HFFc6 (cell line): ENCODE data around the gene GGA3. TPM values are rescaled to one million over a fixed set of nuclear protein-coding genes. Genes with fewer than 3 reads are reported as not detected.
A peak's percentile ranks its signal among the peaks of the same experiment; 100 is the strongest.

Experiments
- DNase-seq: peaks from one replicate; pipeline ENCODE4 v3.0.0-alpha.2; 2018
- H3K27ac Mint-ChIP-seq: 2 replicates; pipeline ENCODE4 v1.8.0; 2020; ENCODE audit warnings: mild to moderate bottlenecking, mixed read lengths
- H3K27me3 Mint-ChIP-seq: 2 replicates; pipeline ENCODE4 v1.8.0; 2021; ENCODE audit warnings: mild to moderate bottlenecking, moderate library complexity, mixed read lengths; ENCODE audit not compliant: insufficient read depth
- H3K36me3 Mint-ChIP-seq: 2 replicates; pipeline ENCODE4 v1.8.0; 2021; ENCODE audit warnings: low read depth, mixed read lengths
- H3K4me1 Mint-ChIP-seq: 2 replicates; pipeline ENCODE4 v1.8.0; 2020; ENCODE audit warnings: low read depth, mixed read lengths
- H3K4me3 Mint-ChIP-seq: 2 replicates; pipeline ENCODE4 v1.8.0; 2020; ENCODE audit warnings: mild to moderate bottlenecking, moderate library complexity, mixed read lengths
- H3K9me3 Mint-ChIP-seq: 2 replicates; pipeline ENCODE4 v1.8.0; 2020; ENCODE audit warnings: mild to moderate bottlenecking, mixed read lengths
- total RNA-seq, 6 experiments: library from RNA; stranded (reverse); fragmentation: NEBNext Ultra II Directional; extraction: Animal tissue kit (Norgen Biotek cat#: 25700); gene quantifications; 2 replicates in 1 of 6; 3 replicates in 5 of 6; pipeline ENCODE4 v1.2.3, GENCODE V29; 2021
- TF ChIP-seq, protein P1 (sequence below): fragments of 200-600 bp; sonication (generic); IDR thresholded peaks from 2 replicates; pipeline ENCODE4 v1.5.0; 2021; ENCODE audit warnings: antibody characterized with exemption, mild to moderate bottlenecking

The GGA3 gene
- total RNA-seq, 6 experiments from 2014 or later = 23.2 to 26.5 (median 24.2) TPM

DNA sequence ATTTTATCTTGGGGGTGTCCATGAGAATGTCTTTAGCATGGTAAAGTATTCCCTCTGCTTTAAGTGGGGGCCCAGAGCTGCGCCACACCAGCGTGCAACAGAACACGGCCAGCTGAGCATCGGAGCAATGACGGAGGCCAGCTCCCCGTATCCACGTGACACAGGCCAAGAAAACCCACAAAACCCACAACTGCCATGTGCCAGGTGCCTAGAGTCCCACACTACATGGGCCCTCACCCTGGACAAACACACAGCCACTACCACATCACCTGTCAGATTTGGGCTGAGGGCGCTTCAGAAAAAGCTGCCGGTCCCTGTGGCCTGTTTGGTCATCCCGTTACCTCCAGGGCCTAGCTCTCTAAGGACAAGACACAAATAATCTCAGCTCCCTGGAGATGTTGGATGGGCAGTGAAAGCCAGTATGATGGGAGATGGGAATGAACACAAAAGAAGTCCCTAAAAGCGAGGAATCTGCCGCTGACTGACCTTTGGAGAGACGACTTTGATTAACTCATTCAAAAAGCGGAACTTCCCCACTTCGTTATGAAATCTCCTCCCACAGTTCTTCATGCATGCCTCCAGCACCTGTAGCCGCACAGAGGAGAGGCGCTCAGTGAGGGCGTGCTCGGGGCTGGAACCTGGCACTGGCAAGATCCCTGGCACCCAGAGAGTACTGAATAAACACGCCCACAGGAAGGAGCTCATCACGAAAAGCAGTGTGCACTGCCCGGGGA lies 17.1 kb downstream of the GGA3 start:
- TF ChIP-seq, protein P1, sequence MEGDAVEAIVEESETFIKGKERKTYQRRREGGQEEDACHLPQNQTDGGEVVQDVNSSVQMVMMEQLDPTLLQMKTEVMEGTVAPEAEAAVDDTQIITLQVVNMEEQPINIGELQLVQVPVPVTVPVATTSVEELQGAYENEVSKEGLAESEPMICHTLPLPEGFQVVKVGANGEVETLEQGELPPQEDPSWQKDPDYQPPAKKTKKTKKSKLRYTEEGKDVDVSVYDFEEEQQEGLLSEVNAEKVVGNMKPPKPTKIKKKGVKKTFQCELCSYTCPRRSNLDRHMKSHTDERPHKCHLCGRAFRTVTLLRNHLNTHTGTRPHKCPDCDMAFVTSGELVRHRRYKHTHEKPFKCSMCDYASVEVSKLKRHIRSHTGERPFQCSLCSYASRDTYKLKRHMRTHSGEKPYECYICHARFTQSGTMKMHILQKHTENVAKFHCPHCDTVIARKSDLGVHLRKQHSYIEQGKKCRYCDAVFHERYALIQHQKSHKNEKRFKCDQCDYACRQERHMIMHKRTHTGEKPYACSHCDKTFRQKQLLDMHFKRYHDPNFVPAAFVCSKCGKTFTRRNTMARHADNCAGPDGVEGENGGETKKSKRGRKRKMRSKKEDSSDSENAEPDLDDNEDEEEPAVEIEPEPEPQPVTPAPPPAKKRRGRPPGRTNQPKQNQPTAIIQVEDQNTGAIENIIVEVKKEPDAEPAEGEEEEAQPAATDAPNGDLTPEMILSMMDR = no peak
- no peak overlapping the region for H3K27ac Mint-ChIP-seq
- H3K4me1 Mint-ChIP-seq = peaks cover 16% of the 10 kb centered on the region
- no peaks in the 10 kb centered on the region for H3K9me3 Mint-ChIP-seq
- peaks cover 13% of the 10 kb centered on the region for H3K36me3 Mint-ChIP-seq
- no peak for DNase-seq
- peaks cover 2% of the 10 kb centered on the region for H3K27me3 Mint-ChIP-seq
- no peak overlapping the region for H3K4me3 Mint-ChIP-seq

DNA sequence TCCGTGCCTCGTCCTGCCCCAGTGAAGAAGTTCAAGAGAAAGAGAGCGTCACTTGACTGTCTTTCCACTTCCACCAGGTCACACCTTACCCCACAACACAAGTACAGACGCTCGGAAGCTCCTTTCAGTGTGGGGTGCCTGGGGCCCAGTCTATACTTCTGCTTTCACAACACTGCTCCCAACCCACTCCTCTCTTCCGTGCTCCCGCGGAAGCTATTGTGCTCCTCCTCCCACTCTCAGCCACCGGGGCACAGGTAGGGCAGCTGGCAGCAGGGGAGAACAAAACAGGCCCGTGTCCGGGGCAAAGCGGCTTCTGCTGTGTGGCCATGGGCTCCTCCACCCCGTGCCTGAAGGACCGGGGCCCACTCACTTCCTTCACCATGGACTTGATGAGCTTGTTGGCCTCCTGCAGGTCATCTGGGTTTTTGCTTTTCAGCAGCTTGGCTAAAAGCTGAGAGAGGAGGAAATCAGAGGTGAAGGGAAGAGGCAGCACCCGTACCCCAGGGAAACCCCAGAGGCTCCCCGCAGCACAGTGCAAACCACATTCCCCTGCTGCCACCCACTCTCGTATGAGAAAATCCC lies 18.9 kb downstream of the GGA3 start:
- Mint-ChIP-seq H3K27ac (peak overlapping the region; percentile 63), H3K4me3 (no peak overlapping the region), H3K4me1 (peaks cover 16% of the 10 kb centered on the region), H3K36me3 (peaks cover 18% of the 10 kb centered on the region), H3K9me3 (no peaks in the 10 kb centered on the region), H3K27me3 (peaks cover 3% of the 10 kb centered on the region)
- TF ChIP-seq, protein P1 = no peak
- DNase-seq = no peak

DNA sequence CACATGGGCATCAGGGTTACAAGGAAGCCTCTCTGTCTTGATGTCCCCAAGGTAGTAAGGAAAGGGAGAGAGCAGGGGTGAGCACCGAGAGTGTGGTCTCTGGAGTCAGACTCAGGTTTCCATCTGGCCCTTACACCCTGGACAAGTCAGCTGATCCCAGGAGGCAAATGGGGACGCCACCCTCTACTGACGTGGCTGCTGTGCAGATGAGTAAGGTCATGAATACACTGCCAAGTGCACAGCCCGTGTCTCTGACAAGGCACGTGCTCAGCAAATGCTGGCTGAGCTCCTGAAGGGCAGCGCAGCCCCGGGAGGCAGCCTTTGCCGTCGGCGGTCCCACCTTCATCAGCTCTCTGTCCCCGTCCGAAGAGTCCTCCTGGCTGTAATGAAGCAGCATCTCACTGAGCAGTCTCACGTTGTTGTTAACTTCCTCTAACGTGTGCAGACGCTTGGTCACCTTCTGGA lies 19.4 kb downstream of the GGA3 start:
- TF ChIP-seq, protein P1 = no peak
- peak; percentile 40 for DNase-seq
- H3K9me3 Mint-ChIP-seq = no peaks in the 10 kb centered on the region
- H3K4me1 Mint-ChIP-seq = peaks cover 16% of the 10 kb centered on the region
- H3K27me3 Mint-ChIP-seq = peaks cover 3% of the 10 kb centered on the region
- no peak overlapping the region for H3K4me3 Mint-ChIP-seq
- H3K36me3 Mint-ChIP-seq = peaks cover 18% of the 10 kb centered on the region
- peak overlapping the region; percentile 63 for H3K27ac Mint-ChIP-seq

DNA sequence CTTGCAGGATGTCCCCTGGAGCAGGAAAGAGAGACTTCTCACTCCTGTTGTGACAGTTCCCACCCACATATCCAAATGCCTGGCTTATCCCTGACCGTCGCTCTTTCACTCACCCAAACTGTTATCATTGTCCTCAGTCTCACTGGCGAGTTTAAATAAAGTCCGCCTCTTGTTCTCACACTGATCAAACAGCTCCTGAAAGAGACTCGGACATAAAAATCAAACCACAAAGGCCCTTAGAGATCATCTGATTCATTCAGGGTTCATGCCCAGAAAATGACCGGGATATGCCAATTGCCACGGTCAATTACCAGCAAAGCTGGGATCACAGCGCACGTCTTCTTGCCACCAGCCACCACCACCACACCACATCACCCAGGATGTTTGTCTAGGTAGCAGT lies 19.9 kb downstream of the GGA3 start:
- peaks cover 20% of the 10 kb centered on the region for H3K36me3 Mint-ChIP-seq
- no peak overlapping the region for H3K4me3 Mint-ChIP-seq
- H3K27me3 Mint-ChIP-seq = peaks cover 3% of the 10 kb centered on the region
- TF ChIP-seq, protein P1 = no peak
- H3K9me3 Mint-ChIP-seq = no peaks in the 10 kb centered on the region
- no peak for DNase-seq
- H3K27ac Mint-ChIP-seq = peak overlapping the region; percentile 63
- peaks cover 16% of the 10 kb centered on the region for H3K4me1 Mint-ChIP-seq

DNA sequence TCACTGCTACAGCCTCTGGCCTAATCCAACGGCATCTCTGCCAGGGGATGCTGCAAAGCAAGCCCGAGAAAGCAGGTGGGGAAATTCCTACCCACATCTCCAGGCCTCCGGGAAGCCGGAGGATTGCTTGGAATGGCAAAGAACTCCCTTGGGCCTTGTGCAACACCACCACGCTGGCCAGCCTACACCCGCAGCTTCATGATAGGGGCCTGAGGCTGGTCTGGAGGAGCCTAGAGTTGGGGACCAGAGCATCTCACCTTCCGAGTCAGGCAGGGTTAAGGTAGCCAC lies 20.3 kb downstream of the GGA3 start:
- Mint-ChIP-seq H3K9me3 (no peaks in the 10 kb centered on the region), H3K27me3 (peaks cover 3% of the 10 kb centered on the region), H3K4me1 (peaks cover 16% of the 10 kb centered on the region), H3K4me3 (no peak overlapping the region), H3K27ac (no peak overlapping the region), H3K36me3 (peaks cover 24% of the 10 kb centered on the region)
- TF ChIP-seq, protein P1 = no peak
- DNase-seq = no peak
